Left lung (tissue), 10 donors: Measurements from ENCODE around the gene OR5A2. TPM values are rescaled to one million over a fixed set of nuclear protein-coding genes. Genes with fewer than 3 reads are reported as not detected.
"Not testable (repeated sequence)": the region's sequence is repeated elsewhere in the genome, so short reads cannot be mapped to it uniquely, and the experiment has no call there.

Experiments
- ATAC-seq: fragments of 200-7000 bp; cut with Tn5 transposase; one replicate; pipeline ENCODE4 v1.9.1; 2020; ENCODE audit warnings: moderate library complexity
- DNase-seq, 4 donors: peaks; one replicate each; pipeline ENCODE4 v3.0.0-alpha.2; 2013 to 2020
- H3K27ac ChIP-seq, 2 donors: fragments of 200-600 bp; sonication (generic) in 1 of 2; one replicate each; pipeline versions ENCODE4 v1.5.0 to v1.8.0; 2020 to 2021
- H3K27me3 ChIP-seq, 2 donors: fragments of 200-600 bp; sonication (generic) in 1 of 2; one replicate each; pipeline versions ENCODE4 v1.5.0 to v1.8.0; 2020 to 2021
- H3K36me3 ChIP-seq, 2 donors: fragments of 200-600 bp; sonication (generic) in 1 of 2; one replicate each; pipeline versions ENCODE4 v1.5.0 to v1.8.0; 2020 to 2021
- H3K4me1 ChIP-seq, 2 donors: fragments of 200-600 bp; one replicate each; pipeline ENCODE4 v1.8.0; 2021
- H3K4me3 ChIP-seq, 2 donors: fragments of 200-600 bp; sonication (generic) in 1 of 2; one replicate each; pipeline versions ENCODE4 v1.5.0 to v1.8.0; 2020 to 2021; ENCODE audit warnings: mild to moderate bottlenecking in 1 of 2
- H3K9me3 ChIP-seq, 2 donors: fragments of 200-600 bp; sonication (generic) in 1 of 2; one replicate each; pipeline versions ENCODE4 v1.5.0 to v1.8.0; 2020 to 2021
- CTCF ChIP-seq, 2 donors: fragments of 200-600 bp; sonication (generic) in 1 of 2; IDR thresholded peaks; one replicate each; pipeline versions ENCODE4 v1.5.0 to v1.8.0; 2021; ENCODE audit warnings: antibody characterized with exemption in 2 of 2
- intact Hi-C, 2 donors: fragments of 100-400 bp; cut with DNase I; formaldehyde crosslinking; loops; one replicate each; pipeline versions ENCODE4 v1.11.2 to v1.14.2; 2022
- polyA plus RNA-seq, 6 donors: library from polyadenylated mRNA; unstranded; fragments of 120-200 nt; gene quantifications; one replicate each; pipeline ENCODE4 v1.2.1, GENCODE V29; 2013; ENCODE audit not compliant: insufficient read length in 6 of 6
- total RNA-seq, 2 donors: library from RNA; stranded (reverse); fragmentation: NEBNext Ultra II Directional; extraction: Animal tissue kit (Norgen Biotek cat#: 25700); gene quantifications; one replicate each; pipeline ENCODE4 v1.2.1, GENCODE V29; 2021
- donor health status: DM: no; HTN: yes; CAD: no.
- donor health status: DM: no; HTN: no; CAD: no.

OR5A2 gene
- total and polyA plus RNA-seq, 8 donors = 0.01 to 0.06 (median 0.03) TPM; not detected in 3

- H3K27ac ChIP-seq = no peak within 1 kb of the TSS
- TF ChIP-seq CTCF (IDR thresholded peaks at IDR 0.05) = no peak
- DNase-seq (no peak), ATAC-seq (no peak)
- H3K4me3 ChIP-seq = no peak within 1 kb of the TSS
- H3K4me1 ChIP-seq = no peaks in the 10 kb centered on the region
- H3K9me3 ChIP-seq = no peaks in the 10 kb centered on the region
- no peaks in the 10 kb centered on the region for H3K27me3 ChIP-seq
- intact Hi-C loops = no loop called here
- H3K36me3 ChIP-seq = no peaks in the 10 kb centered on the region
These were observed 30.4 kb upstream of the OR5A2 start, which contains the start of gene OR4D6 for GRCh38 chr11:59456661-59457060. Gene OR4D6 (plus strand): TSS chr11:59456961. CDS start chr11:59456961, 0 bp downstream.

GRCh38 chr11:59448484-59448883 lies 22.3 kb upstream of the OR5A2 start:
- ATAC-seq = no peak
- Histone ChIP-seq H3K4me3 (no peak overlapping the region), H3K27me3 (no peaks in the 10 kb centered on the region), H3K4me1 (no peaks in the 10 kb centered on the region), H3K36me3 (no peaks in the 10 kb centered on the region), H3K27ac (no peak overlapping the region), H3K9me3 (peaks cover 0 to 6% of the 10 kb centered on the region in 2 donors)
- TF ChIP-seq CTCF (IDR thresholded peaks at IDR 0.05) = no peak
- intact Hi-C loops = no loop called here
- no peak for DNase-seq

GRCh38 chr11:59445624-59446023 lies 19.4 kb upstream of the OR5A2 start:
- H3K4me1 ChIP-seq, H3K36me3 ChIP-seq, DNase-seq, H3K27ac ChIP-seq, ATAC-seq, intact Hi-C loops, H3K4me3 ChIP-seq, H3K27me3 ChIP-seq, H3K9me3 ChIP-seq: not testable (repeated sequence)

GRCh38 chr11:59437770-59438169 lies 11.6 kb upstream of the OR5A2 start:
- Histone ChIP-seq H3K27me3 (no peaks in the 10 kb centered on the region), H3K36me3 (no peaks in the 10 kb centered on the region), H3K27ac (no peak overlapping the region), H3K4me3 (no peak overlapping the region), H3K4me1 (no peaks in the 10 kb centered on the region), H3K9me3 (no peaks in the 10 kb centered on the region)
- no peak for ATAC-seq
- intact Hi-C loops = no loop called here
- DNase-seq = no peak
- TF ChIP-seq CTCF (IDR thresholded peaks at IDR 0.05) = no peak

- intact Hi-C loops = no loop called here
- ATAC-seq = no peak
These were observed 10.0 kb upstream of the OR5A2 start, which contains the start of gene OR5A1 for GRCh38 chr11:59436169-59436568. Gene OR5A1 (plus strand): TSS chr11:59436469. CDS start chr11:59443169, 6,700 bp downstream.

More at GRCh38 chr11:59436169-59436568, 10.0 kb upstream of the OR5A2 start, which contains the start of gene OR5A1:
- Histone ChIP-seq H3K4me1 (no peaks in the 10 kb centered on the region), H3K36me3 (no peaks in the 10 kb centered on the region), H3K27ac (no peak within 1 kb of the TSS), H3K4me3 (no peak within 1 kb of the TSS), H3K27me3 (no peaks in the 10 kb centered on the region), H3K9me3 (no peaks in the 10 kb centered on the region)
- no peak for DNase-seq
- TF ChIP-seq CTCF (IDR thresholded peaks at IDR 0.05) = no peak
